Limb (tissue), 2 donors: ENCODE results near the gene GAMT.
"Not testable (repeated sequence)": the region's sequence is repeated elsewhere in the genome, so short reads cannot be mapped to it uniquely, and the experiment has no call there.

Experiments
- DNase-seq, 2 donors: peaks; one replicate each; pipeline ENCODE4 v3.0.0-alpha.2; 2016; ENCODE audit errors: extremely low spot score in 2 of 2

GAMT gene

GRCh38 chr19:1401138-1401888 is at the start of gene GAMT:
GAMT (minus strand) TSS chr19:1401542; CDS start chr19:1401476, 66 bp downstream.
- peak; percentile 42 to 80 for DNase-seq

GRCh38 chr19:1449467-1450442 is 48.4 kb upstream of the GAMT start, which contains the start of gene APC2:
APC2 (plus strand) TSS chr19:1450121; CDS start chr19:1453002, 2,881 bp downstream.
- DNase-seq: peak in 1 of 2 donors; percentile 86

- DNase-seq: peak in 1 of 2 donors; percentile 29
Measured at GRCh38 chr19:1447944-1448343, 46.6 kb upstream of the GAMT start.

GRCh38 chr19:1447504-1447903 is 46.2 kb upstream of the GAMT start:
- peak in 1 of 2 donors; percentile 27 for DNase-seq

- DNase-seq: peak in 1 of 2 donors; percentile 72
Measured at GRCh38 chr19:1446713-1447481, 45.6 kb upstream of the GAMT start.

GRCh38 chr19:1445932-1446712 is 44.8 kb upstream of the GAMT start:
- DNase-seq: peak in 1 of 2 donors; percentile 87

- peak; percentile 60 to 88 for DNase-seq
Measured at GRCh38 chr19:1445185-1445931, 44.0 kb upstream of the GAMT start.

- no peak for DNase-seq
Measured at GRCh38 chr19:1441677-1442438, 40.5 kb upstream of the GAMT start.

- DNase-seq: no peak
Measured at GRCh38 chr19:1441022-1441426, 39.7 kb upstream of the GAMT start.

GRCh38 chr19:1440418-1440801 is 39.1 kb upstream of the GAMT start:
- no peak for DNase-seq

GRCh38 chr19:1439525-1440417 is 38.4 kb upstream of the GAMT start:
- DNase-seq: not testable (repeated sequence)

- no peak for DNase-seq
Measured at GRCh38 chr19:1438933-1439354, 37.6 kb upstream of the GAMT start.

- peak; percentile 96 to 98 for DNase-seq
Measured at GRCh38 chr19:1438035-1438932, 36.9 kb upstream of the GAMT start, which contains the start of gene RPS15. RPS15 (plus strand) TSS chr19:1438396; CDS start chr19:1438426, 30 bp downstream.

- no peak for DNase-seq
Measured at GRCh38 chr19:1437609-1438008, 36.3 kb upstream of the GAMT start.

GRCh38 chr19:1435378-1435989 is 34.1 kb upstream of the GAMT start:
- no peak for DNase-seq

- no peak for DNase-seq
Measured at GRCh38 chr19:1434577-1435060, 33.3 kb upstream of the GAMT start.
